DOHH2 (cell line): ENCODE data around the gene DLK1.

Source experiments
- EZH2phosphoT487 ChIP-seq: fragments of 200-600 bp; sonication (generic); IDR thresholded peaks from 2 replicates; pipeline ENCODE4 v1.6.1; 2017; ENCODE audit warnings: borderline replicate concordance, mild to moderate bottlenecking, antibody characterized with exemption, low read length, moderate library complexity, mixed read lengths
- TF ChIP-seq, protein P1 (sequence below): fragments of 200-600 bp; sonication (generic); IDR thresholded peaks from one replicate; pipeline ENCODE4 v1.5.1; 2014; ENCODE audit warnings: antibody characterized with exemption, mild to moderate bottlenecking, low read depth, low read length; ENCODE audit not compliant: poor library complexity, severe bottlenecking

DNA sequence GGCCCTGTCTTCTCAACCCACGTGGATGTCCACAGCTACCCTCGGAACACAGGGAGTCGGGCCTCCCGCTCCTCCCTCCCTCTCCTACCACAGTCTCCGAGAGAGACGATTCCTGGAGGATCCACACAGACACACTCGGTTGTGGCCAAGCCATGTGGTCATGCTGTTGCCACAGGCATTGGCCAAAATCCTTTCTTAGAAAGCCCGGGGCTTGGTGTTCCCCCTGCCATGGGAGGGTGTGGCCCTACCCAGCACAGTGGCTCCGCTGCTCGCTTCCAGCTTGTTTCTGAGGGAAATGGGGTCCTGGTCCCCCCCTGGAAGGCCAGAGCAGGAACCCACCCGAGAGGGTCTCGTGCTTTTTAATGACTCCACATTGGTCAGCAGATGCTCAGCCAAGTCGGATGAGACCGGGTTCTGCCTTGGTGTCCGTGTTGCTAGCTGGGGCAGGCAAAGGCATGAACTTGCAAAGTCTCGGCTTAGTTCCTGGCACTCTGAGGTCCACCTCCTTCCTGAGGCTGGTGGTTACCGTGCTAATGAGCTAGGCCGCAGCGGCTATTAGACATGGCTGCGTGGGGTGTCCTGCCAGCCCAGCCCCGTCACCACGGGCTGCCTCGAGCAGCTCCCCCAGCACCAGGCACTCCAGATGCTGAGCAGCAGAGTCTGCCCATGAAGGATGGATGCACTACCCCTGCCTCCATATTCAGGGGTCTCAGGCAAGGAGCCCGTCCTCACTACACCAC, 52.4 kb downstream of the DLK1 start:
- TF ChIP-seq, protein P1, sequence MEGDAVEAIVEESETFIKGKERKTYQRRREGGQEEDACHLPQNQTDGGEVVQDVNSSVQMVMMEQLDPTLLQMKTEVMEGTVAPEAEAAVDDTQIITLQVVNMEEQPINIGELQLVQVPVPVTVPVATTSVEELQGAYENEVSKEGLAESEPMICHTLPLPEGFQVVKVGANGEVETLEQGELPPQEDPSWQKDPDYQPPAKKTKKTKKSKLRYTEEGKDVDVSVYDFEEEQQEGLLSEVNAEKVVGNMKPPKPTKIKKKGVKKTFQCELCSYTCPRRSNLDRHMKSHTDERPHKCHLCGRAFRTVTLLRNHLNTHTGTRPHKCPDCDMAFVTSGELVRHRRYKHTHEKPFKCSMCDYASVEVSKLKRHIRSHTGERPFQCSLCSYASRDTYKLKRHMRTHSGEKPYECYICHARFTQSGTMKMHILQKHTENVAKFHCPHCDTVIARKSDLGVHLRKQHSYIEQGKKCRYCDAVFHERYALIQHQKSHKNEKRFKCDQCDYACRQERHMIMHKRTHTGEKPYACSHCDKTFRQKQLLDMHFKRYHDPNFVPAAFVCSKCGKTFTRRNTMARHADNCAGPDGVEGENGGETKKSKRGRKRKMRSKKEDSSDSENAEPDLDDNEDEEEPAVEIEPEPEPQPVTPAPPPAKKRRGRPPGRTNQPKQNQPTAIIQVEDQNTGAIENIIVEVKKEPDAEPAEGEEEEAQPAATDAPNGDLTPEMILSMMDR: no peak
- no peak for TF ChIP-seq EZH2phosphoT487
